ENCODE results near the gene SCLT1.

The SCLT1 gene

DNA sequence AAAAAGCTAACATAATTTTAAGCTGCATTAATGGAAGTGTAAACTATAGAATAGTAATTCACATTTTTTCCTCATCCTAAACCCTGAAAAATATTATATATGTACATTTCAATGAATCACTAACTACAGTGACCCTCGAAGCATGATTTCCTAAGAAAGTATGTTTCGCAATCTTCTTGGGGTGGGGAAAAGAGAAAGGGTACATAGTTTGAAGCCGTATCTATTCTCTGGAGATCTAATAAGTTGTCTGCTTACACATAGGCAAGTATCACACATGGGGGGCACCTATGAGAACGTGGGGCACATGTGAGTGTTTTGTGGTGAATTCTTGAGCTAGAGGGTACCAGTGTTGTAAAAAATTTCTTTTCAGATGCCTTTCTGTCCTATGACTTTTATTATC is 212.7 kb downstream of the SCLT1 start:
- Histone ChIP-seq H3K4me3 (ENCODE audit: low read length, poor library complexity, severe bottlenecking) (no peak overlapping the region), H3K4me2 (ENCODE audit: low read depth, low read length, poor library complexity, severe bottlenecking) (no peak overlapping the region), H3K4me1 (ENCODE audit: insufficient read depth, low read length, poor library complexity, severe bottlenecking) (no peaks in the 10 kb centered on the region), H4K20me1 (ENCODE audit: insufficient read depth, low read length, poor library complexity, severe bottlenecking) (no peaks in the 10 kb centered on the region), H3K9me3 (ENCODE audit: insufficient read depth, low read depth, low read length) (no peaks in the 10 kb centered on the region), H3K36me3 (ENCODE audit: insufficient read depth, low read length) (peaks cover 3% of the 10 kb centered on the region; the same call in 1 of the 2 replicates), H3K27me3 (ENCODE audit: insufficient read depth, low read length, poor library complexity, severe bottlenecking) (no peaks in the 10 kb centered on the region), H3K79me2 (ENCODE audit: insufficient read depth, low read length) (no peaks in the 10 kb centered on the region), H2AFZ (ENCODE audit: low read length) (no peak overlapping the region), H3K9me2 (replicated peaks; ENCODE audit: low read depth, low read length) (no peaks in the 10 kb centered on the region), H3F3A (ENCODE audit: low read depth) (no peaks in the 10 kb centered on the region), H3K9ac (ENCODE audit: low read depth, low read length, poor library complexity, severe bottlenecking) (no peak overlapping the region)
- TF ChIP-seq EZH2phosphoT487 (IDR thresholded peaks at IDR 0.05; ENCODE audit: borderline replicate concordance): no peak
- TF ChIP-seq, protein P1, sequence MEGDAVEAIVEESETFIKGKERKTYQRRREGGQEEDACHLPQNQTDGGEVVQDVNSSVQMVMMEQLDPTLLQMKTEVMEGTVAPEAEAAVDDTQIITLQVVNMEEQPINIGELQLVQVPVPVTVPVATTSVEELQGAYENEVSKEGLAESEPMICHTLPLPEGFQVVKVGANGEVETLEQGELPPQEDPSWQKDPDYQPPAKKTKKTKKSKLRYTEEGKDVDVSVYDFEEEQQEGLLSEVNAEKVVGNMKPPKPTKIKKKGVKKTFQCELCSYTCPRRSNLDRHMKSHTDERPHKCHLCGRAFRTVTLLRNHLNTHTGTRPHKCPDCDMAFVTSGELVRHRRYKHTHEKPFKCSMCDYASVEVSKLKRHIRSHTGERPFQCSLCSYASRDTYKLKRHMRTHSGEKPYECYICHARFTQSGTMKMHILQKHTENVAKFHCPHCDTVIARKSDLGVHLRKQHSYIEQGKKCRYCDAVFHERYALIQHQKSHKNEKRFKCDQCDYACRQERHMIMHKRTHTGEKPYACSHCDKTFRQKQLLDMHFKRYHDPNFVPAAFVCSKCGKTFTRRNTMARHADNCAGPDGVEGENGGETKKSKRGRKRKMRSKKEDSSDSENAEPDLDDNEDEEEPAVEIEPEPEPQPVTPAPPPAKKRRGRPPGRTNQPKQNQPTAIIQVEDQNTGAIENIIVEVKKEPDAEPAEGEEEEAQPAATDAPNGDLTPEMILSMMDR (conservative IDR thresholded peaks at IDR 0.05; ENCODE audit: low read length): no peak

DNA sequence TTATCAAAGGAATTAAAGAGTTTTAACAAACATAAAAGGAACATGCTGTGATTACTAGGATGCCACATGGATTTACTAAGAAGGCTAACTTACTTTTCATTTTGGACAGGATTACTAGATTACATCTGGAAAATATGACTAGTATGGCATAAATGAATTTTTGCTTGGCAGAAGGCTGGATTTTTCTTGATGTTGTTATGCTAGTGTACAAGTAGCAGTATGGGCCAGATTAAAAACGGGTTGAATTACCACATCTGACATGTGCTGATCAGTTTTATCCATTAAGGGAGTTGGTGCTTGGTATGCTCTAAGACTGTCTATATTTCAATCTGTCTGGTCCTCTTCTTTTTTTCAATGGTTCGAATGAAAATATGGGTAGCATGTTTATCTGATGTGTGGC is 213.4 kb downstream of the SCLT1 start:
- no peaks in the 10 kb centered on the region for H3K9me2 ChIP-seq (replicated peaks; ENCODE audit: low read depth, low read length)
- H3K27me3 ChIP-seq (ENCODE audit: insufficient read depth, low read length, poor library complexity, severe bottlenecking): no peaks in the 10 kb centered on the region
- H3F3A ChIP-seq (ENCODE audit: low read depth): no peaks in the 10 kb centered on the region
- no peaks in the 10 kb centered on the region for H3K9me3 ChIP-seq (ENCODE audit: insufficient read depth, low read depth, low read length)
- H3K4me1 ChIP-seq (ENCODE audit: insufficient read depth, low read length, poor library complexity, severe bottlenecking): no peaks in the 10 kb centered on the region
- H3K9ac ChIP-seq (ENCODE audit: low read depth, low read length, poor library complexity, severe bottlenecking): no peak overlapping the region
- TF ChIP-seq, protein P1 (conservative IDR thresholded peaks at IDR 0.05; ENCODE audit: low read length): no peak
- no peak for TF ChIP-seq EZH2phosphoT487 (IDR thresholded peaks at IDR 0.05; ENCODE audit: borderline replicate concordance)
- no peak overlapping the region for H3K4me2 ChIP-seq (ENCODE audit: low read depth, low read length, poor library complexity, severe bottlenecking)
- H3K4me3 ChIP-seq (ENCODE audit: low read length, poor library complexity, severe bottlenecking): no peak overlapping the region
- H4K20me1 ChIP-seq (ENCODE audit: insufficient read depth, low read length, poor library complexity, severe bottlenecking): no peaks in the 10 kb centered on the region
- H3K36me3 ChIP-seq (ENCODE audit: insufficient read depth, low read length): peaks cover 3% of the 10 kb centered on the region; the same call in 1 of the 2 replicates
- H2AFZ ChIP-seq (ENCODE audit: low read length): no peak overlapping the region
- H3K79me2 ChIP-seq (ENCODE audit: insufficient read depth, low read length): no peaks in the 10 kb centered on the region

DNA sequence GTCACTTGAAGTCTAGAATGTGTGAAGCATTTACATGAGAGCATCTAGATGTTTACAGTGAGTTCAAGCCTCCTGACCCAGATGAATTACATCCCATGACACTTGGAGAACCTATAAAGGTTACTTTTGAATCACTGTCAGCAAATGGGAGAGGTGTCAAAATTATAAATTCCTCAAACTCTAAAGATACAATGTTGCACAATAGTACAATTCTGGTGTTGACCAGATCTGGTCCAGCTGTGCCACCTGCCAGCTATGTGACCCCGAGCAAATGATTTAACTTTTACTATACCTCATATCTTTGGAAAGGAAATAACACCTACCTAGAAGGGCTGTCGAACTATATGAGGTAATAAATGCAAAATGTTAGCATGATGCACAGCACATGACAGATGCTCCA is 214.1 kb downstream of the SCLT1 start:
- Histone ChIP-seq H2AFZ (ENCODE audit: low read length) (no peak overlapping the region), H3K4me1 (ENCODE audit: insufficient read depth, low read length, poor library complexity, severe bottlenecking) (no peaks in the 10 kb centered on the region), H3K9ac (ENCODE audit: low read depth, low read length, poor library complexity, severe bottlenecking) (no peak overlapping the region), H3K36me3 (ENCODE audit: insufficient read depth, low read length) (peaks cover 3% of the 10 kb centered on the region; the same call in 1 of the 2 replicates), H4K20me1 (ENCODE audit: insufficient read depth, low read length, poor library complexity, severe bottlenecking) (no peaks in the 10 kb centered on the region), H3K9me3 (ENCODE audit: insufficient read depth, low read depth, low read length) (no peaks in the 10 kb centered on the region), H3K27me3 (ENCODE audit: insufficient read depth, low read length, poor library complexity, severe bottlenecking) (no peaks in the 10 kb centered on the region), H3K4me2 (ENCODE audit: low read depth, low read length, poor library complexity, severe bottlenecking) (no peak overlapping the region), H3K4me3 (ENCODE audit: low read length, poor library complexity, severe bottlenecking) (no peak overlapping the region), H3K79me2 (ENCODE audit: insufficient read depth, low read length) (no peaks in the 10 kb centered on the region), H3K9me2 (replicated peaks; ENCODE audit: low read depth, low read length) (no peaks in the 10 kb centered on the region), H3F3A (ENCODE audit: low read depth) (no peaks in the 10 kb centered on the region)
- TF ChIP-seq, protein P1 (conservative IDR thresholded peaks at IDR 0.05; ENCODE audit: low read length): no peak
- no peak for TF ChIP-seq EZH2phosphoT487 (IDR thresholded peaks at IDR 0.05; ENCODE audit: borderline replicate concordance)

Measured in Loucy (cell line).